Smooth muscle cell (in vitro differentiated cells): Measurements from ENCODE around the gene GRIN1. TPM values are rescaled to one million over a fixed set of nuclear protein-coding genes. Genes with fewer than 3 reads are reported as not detected.

Experiments
- DNase-seq: peaks from one replicate; lab custom pipeline; 2025; ENCODE audit not compliant: unreplicated experiment; lab: John Stamatoyannopoulos, UW
- H2AFZ ChIP-seq: fragments of 200-600 bp; sonication (generic); 2 replicates; pipeline ENCODE4 v1.6.0; 2016; ENCODE audit warnings: antibody characterized with exemption, low read depth, mild to moderate bottlenecking
- H3F3A ChIP-seq: fragments of 200-600 bp; sonication (generic); 2 replicates; pipeline ENCODE4 v1.6.0; 2017; ENCODE audit warnings: antibody characterized with exemption, low read depth
- H3K27ac ChIP-seq: fragments of 200-600 bp; sonication (generic); 2 replicates; pipeline ENCODE4 v1.5.1; 2016; ENCODE audit warnings: low read depth, mild to moderate bottlenecking
- H3K27me3 ChIP-seq: fragments of 200-600 bp; sonication (generic); 2 replicates; pipeline ENCODE4 v1.6.1; 2016; ENCODE audit warnings: low read depth, mild to moderate bottlenecking
- H3K36me3 ChIP-seq: fragments of 200-600 bp; sonication (generic); 2 replicates; pipeline ENCODE4 v1.5.1; 2016; ENCODE audit warnings: low read depth
- H3K4me1 ChIP-seq: fragments of 200-600 bp; sonication (generic); 2 replicates; pipeline ENCODE4 v1.5.1; 2016; ENCODE audit warnings: low read depth
- H3K4me2 ChIP-seq: fragments of 200-600 bp; sonication (generic); 2 replicates; pipeline ENCODE4 v1.6.0; 2016; ENCODE audit warnings: mild to moderate bottlenecking
- H3K4me3 ChIP-seq: fragments of 200-600 bp; sonication (generic); 2 replicates; pipeline ENCODE4 v1.5.1; 2016; ENCODE audit warnings: mild to moderate bottlenecking
- H3K79me2 ChIP-seq: fragments of 200-600 bp; sonication (generic); 2 replicates; pipeline ENCODE4 v1.6.0; 2016; ENCODE audit warnings: low read depth, mild to moderate bottlenecking
- H3K9ac ChIP-seq: fragments of 200-600 bp; sonication (generic); 2 replicates; pipeline ENCODE4 v1.6.0; 2016; ENCODE audit warnings: low read depth
- H3K9me3 ChIP-seq: fragments of 200-600 bp; sonication (generic); replicated peaks from 2 replicates; pipeline ENCODE4 v1.5.1; 2016; ENCODE audit warnings: low read depth
- H4K20me1 ChIP-seq: fragments of 200-600 bp; sonication (generic); 2 replicates; pipeline ENCODE4 v1.6.0; 2016; ENCODE audit warnings: low read depth
- WGBS: methylation state at CpG from one replicate; pipeline ENCODE4 v1.1.7; 2016; ENCODE audit warnings: low lambda C conversion rate; 5-methylcytosine and 5-hydroxymethylcytosine counted together
- polyA plus RNA-seq: library from polyadenylated mRNA; unstranded; fragments of >200 nt; fragmentation: Nextera tagmentation; extraction: Ambion mirVana; gene quantifications from 2 replicates; pipeline ENCODE4 v1.2.1, GENCODE V29; 2016
- total RNA-seq: library from RNA; depleted of rRNA; stranded (reverse); fragments of >200 nt; gene quantifications from 2 replicates; pipeline ENCODE4 v1.2.3, GENCODE V29; 2014
- TF ChIP-seq, protein P1 (sequence below): fragments of 200-600 bp; sonication (generic); IDR thresholded peaks from 2 replicates; pipeline ENCODE4 v1.5.1; 2017; ENCODE audit warnings: borderline replicate concordance, mild to moderate bottlenecking, antibody characterized with exemption; ENCODE audit not compliant: insufficient read depth, poor library complexity, severe bottlenecking

GRIN1 gene
- total and polyA plus RNA-seq, 2 experiments from 2014 or later, result not detected

DNA sequence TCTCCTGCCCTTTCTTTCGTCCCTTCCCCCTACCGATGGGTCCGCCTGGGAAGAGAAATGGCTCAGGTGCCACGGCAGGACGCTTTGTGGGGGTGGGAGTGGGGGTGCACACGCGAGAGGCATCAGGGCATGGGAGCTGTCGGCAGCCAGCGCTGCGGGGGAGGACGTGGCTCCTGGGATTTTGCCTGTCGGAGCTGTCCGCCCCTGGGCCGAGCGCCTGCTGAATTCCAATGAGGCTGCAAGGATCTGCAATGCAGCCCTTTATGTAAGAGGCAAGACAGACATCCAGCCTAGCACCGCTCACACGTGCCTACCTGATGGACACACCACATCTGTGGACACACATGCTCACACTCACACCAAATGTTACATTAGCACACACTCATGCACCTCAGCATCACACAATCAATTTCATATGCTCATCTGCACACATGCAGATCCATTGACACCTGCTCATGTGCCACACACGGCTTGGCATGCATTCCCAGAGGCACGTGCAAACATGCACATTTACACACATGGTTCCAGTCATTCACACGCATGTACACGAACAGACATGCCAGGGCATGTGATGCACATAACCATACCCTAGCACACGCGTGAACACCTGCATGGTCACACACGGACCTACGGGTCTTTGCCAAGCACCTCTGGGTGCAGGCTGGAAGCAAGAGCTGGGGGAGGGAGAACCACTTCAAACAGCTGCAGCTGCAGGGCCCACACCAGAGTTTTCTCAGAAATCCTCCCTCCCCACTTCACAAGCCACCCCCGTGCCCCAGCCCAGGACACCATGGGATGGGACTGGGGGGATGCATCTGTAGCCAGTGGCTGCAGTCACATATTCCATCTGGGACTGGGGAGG lies 1.4 kb downstream of the GRIN1 start:
- Histone ChIP-seq H4K20me1 (no peaks in the 10 kb centered on the region), H3F3A (no peaks in the 10 kb centered on the region), H3K4me1 (no peaks in the 10 kb centered on the region), H3K36me3 (no peaks in the 10 kb centered on the region), H3K27ac (no peak overlapping the region), H2AFZ (no peak overlapping the region), H3K4me3 (no peak overlapping the region), H3K27me3 (peaks cover 79% of the 10 kb centered on the region), H3K9ac (no peak overlapping the region), H3K9me3 (no peaks in the 10 kb centered on the region), H3K4me2 (no peak overlapping the region), H3K79me2 (no peaks in the 10 kb centered on the region)
- DNase-seq, result no peak
- TF ChIP-seq, protein P1, sequence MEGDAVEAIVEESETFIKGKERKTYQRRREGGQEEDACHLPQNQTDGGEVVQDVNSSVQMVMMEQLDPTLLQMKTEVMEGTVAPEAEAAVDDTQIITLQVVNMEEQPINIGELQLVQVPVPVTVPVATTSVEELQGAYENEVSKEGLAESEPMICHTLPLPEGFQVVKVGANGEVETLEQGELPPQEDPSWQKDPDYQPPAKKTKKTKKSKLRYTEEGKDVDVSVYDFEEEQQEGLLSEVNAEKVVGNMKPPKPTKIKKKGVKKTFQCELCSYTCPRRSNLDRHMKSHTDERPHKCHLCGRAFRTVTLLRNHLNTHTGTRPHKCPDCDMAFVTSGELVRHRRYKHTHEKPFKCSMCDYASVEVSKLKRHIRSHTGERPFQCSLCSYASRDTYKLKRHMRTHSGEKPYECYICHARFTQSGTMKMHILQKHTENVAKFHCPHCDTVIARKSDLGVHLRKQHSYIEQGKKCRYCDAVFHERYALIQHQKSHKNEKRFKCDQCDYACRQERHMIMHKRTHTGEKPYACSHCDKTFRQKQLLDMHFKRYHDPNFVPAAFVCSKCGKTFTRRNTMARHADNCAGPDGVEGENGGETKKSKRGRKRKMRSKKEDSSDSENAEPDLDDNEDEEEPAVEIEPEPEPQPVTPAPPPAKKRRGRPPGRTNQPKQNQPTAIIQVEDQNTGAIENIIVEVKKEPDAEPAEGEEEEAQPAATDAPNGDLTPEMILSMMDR, result no peak
- WGBS, result 79% methylated on average over 21 of the region's 26 CpGs

DNA sequence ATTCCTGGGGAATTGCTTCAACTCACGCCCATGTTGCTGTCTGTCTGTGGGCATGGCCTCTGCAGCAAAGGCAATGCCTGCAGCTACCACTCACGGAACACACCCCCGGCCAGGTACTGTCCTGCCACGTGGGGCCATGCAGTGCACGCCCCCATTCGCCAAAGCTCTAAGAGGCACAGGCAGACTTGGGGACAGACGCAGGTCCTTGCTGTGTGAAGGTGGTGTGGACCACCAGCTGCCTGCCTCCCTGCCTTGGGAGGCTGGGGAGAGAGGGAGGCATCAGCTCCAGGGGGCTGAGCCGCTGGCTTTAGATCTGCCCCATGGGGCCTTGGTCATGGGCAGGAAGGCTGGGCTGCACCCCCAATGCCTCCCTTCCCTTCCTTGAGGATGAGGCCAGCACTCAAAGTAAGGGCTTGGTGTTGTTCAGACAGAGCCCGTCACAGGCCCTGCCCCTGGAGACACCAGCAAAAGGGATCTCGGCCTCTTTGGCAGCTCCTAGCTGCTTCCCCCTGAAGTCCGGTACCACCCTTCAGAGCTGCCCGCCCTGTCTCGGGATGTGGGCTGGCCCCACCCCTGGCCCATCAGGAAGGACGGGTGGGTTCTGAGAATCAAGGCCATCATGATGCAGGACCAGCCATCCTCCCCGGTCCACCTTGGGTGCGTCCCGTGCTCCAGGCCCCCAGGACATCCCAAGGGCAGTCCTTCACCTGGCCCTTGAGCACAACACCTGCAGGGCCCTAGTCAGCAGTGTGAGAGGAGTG lies 2.3 kb downstream of the GRIN1 start:
- no peaks in the 10 kb centered on the region for H4K20me1 ChIP-seq
- TF ChIP-seq, protein P1, result no peak
- no peak overlapping the region for H2AFZ ChIP-seq
- no peak overlapping the region for H3K27ac ChIP-seq
- H3K9ac ChIP-seq, result no peak overlapping the region
- no peaks in the 10 kb centered on the region for H3K36me3 ChIP-seq
- H3F3A ChIP-seq, result no peaks in the 10 kb centered on the region
- H3K4me3 ChIP-seq, result no peak overlapping the region
- no peak overlapping the region for H3K4me2 ChIP-seq
- DNase-seq, result no peak
- H3K79me2 ChIP-seq, result no peaks in the 10 kb centered on the region
- H3K27me3 ChIP-seq, result peaks cover 72% of the 10 kb centered on the region
- WGBS, result 82% methylated on average over 15 of the region's 17 CpGs
- H3K9me3 ChIP-seq, result no peaks in the 10 kb centered on the region
- no peaks in the 10 kb centered on the region for H3K4me1 ChIP-seq

DNA sequence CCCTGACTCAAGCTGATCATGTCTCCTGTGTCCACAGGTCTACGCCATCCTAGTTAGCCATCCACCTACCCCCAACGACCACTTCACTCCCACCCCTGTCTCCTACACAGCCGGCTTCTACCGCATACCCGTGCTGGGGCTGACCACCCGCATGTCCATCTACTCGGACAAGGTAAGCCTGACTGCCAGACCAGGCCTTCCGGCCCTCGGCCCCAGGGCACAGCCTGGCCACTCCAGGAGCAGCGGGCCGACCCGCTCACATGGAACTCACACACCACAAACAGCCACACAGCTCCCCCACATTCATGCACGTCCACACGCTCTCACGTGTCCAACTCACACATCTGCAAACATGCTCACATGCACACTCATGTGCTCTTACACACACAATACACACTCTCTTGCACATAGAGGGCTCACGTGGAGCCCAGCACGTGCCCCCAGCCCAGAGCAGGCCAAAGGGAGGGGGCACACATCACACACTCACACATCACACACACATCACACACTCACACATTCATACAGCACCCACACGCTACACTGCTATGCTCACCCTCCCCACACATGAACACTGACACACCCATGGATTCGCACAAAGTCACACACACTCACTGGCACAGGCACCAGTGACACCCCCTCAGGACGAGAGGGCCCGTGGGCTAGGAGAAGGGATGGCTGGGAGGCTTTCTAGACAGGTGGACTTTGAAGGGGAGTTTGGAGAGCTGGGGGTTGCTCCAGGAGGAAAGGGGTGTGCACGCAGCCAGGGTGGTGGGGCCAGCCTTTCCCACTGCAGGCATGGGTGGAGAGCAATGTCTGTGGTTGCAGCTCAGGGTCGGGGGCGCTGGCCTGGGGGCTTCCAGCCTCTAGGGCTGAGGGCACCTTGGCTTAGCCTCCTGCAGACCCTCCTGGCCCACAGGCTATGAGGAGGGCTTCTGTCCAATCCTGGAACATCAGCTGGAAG lies 3.3 kb downstream of the GRIN1 start:
- H3F3A ChIP-seq, result no peaks in the 10 kb centered on the region
- no peak overlapping the region for H3K4me2 ChIP-seq
- no peaks in the 10 kb centered on the region for H3K9me3 ChIP-seq
- 79% methylated on average over 24 of the region's 24 CpGs for WGBS
- no peak overlapping the region for H2AFZ ChIP-seq
- no peaks in the 10 kb centered on the region for H3K79me2 ChIP-seq
- no peaks in the 10 kb centered on the region for H3K4me1 ChIP-seq
- no peak overlapping the region for H3K27ac ChIP-seq
- H3K27me3 ChIP-seq, result peaks cover 62% of the 10 kb centered on the region
- no peaks in the 10 kb centered on the region for H3K36me3 ChIP-seq
- DNase-seq, result no peak
- no peaks in the 10 kb centered on the region for H4K20me1 ChIP-seq
- TF ChIP-seq, protein P1, result no peak
- no peak overlapping the region for H3K9ac ChIP-seq
- H3K4me3 ChIP-seq, result no peak overlapping the region
